Mucosa of stomach (tissue), 1 donor: ENCODE measurements around the gene SYT7.
"Not testable (repeated sequence)": the region's sequence is repeated elsewhere in the genome, so short reads cannot be mapped to it uniquely, and the experiment has no call there.

Experiments
- H3K27me3 ChIP-seq: one replicate; pipeline ENCODE4 v1.7.0; 2013; ENCODE audit warnings: mild to moderate bottlenecking, low read length; ENCODE audit not compliant: control insufficient read depth, insufficient read depth
- H3K36me3 ChIP-seq: one replicate; pipeline ENCODE4 v1.7.0; 2013; ENCODE audit warnings: low read length; ENCODE audit not compliant: control insufficient read depth, insufficient read depth
- H3K4me1 ChIP-seq: one replicate; pipeline ENCODE4 v1.7.0; 2013; ENCODE audit warnings: mild to moderate bottlenecking, low read length; ENCODE audit not compliant: control insufficient read depth, insufficient read depth
- H3K4me3 ChIP-seq: one replicate; pipeline ENCODE4 v1.7.0; 2013; ENCODE audit warnings: low read length
- H3K9ac ChIP-seq: one replicate; pipeline ENCODE4 v1.7.0; 2013; ENCODE audit warnings: mild to moderate bottlenecking, low read length, moderate library complexity
- H3K9me3 ChIP-seq: one replicate; pipeline ENCODE4 v1.7.0; 2013; ENCODE audit warnings: mild to moderate bottlenecking, low read length, moderate library complexity; ENCODE audit not compliant: control insufficient read depth
- donor health status: Pancreatic carcinoma.

The SYT7 gene

GRCh38 chr11:61617515-61617914 is 36.6 kb upstream of the SYT7 start:
- Histone ChIP-seq H3K9me3 (no peaks in the 10 kb centered on the region), H3K4me1 (no peaks in the 10 kb centered on the region), H3K9ac (no peak overlapping the region), H3K36me3 (no peaks in the 10 kb centered on the region), H3K4me3 (no peak overlapping the region), H3K27me3 (no peaks in the 10 kb centered on the region)

DNA sequence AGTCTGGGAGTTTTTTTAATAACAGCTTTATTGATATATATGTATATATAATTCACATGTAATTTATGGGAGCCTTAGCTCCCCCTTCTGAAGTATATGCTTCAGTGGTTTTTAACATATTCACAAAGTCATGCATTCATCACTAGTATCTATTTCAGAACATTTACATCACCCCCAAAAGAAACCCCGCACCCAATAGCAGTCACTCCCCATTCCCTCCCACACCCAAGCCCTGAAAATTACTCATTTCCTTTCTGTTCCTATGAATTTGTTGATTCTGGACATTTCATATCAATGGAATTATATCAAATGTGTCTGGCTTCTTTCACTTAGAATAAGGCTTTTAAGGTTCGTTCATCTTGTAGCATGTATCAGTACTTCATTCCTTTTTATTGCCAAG is 35.6 kb upstream of the SYT7 start:
- Histone ChIP-seq H3K9me3 (no peaks in the 10 kb centered on the region), H3K27me3 (peaks cover under 1% of the 10 kb centered on the region), H3K9ac (no peak overlapping the region), H3K4me3 (no peak overlapping the region), H3K36me3 (no peaks in the 10 kb centered on the region), H3K4me1 (no peaks in the 10 kb centered on the region)

DNA sequence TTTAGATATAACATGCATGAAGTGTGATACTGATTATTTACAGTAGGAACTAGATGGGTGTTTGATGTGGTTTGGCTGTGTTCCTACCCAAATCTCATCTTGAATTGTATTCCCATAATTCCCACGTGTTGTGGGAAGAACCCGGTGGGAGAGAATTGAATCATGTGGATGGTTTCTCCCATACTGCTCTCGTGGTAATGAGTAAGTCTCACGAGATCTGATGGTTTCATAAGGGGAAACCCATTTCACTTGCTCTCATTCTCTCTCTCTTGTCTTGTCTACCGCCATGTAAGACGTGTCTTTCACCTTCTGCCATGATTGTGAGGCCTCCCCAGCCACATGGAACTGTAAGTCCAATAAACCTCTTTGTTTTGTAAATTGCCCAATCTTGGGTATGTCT is 33.9 kb upstream of the SYT7 start:
- not testable (repeated sequence) for H3K4me3 ChIP-seq, H3K9ac ChIP-seq, H3K36me3 ChIP-seq, H3K4me1 ChIP-seq, H3K9me3 ChIP-seq
- peaks cover 17% of the 10 kb centered on the region for H3K27me3 ChIP-seq

GRCh38 chr11:61613870-61614269 is 33.0 kb upstream of the SYT7 start:
- H3K9me3 ChIP-seq = no peaks in the 10 kb centered on the region
- H3K4me1 ChIP-seq = peaks cover 13% of the 10 kb centered on the region
- H3K9ac ChIP-seq = no peak overlapping the region
- H3K36me3 ChIP-seq = no peaks in the 10 kb centered on the region
- H3K27me3 ChIP-seq = peaks cover 24% of the 10 kb centered on the region
- H3K4me3 ChIP-seq = no peak overlapping the region

- Histone ChIP-seq H3K9ac (no peak overlapping the region), H3K9me3 (no peaks in the 10 kb centered on the region), H3K27me3 (peaks cover 28% of the 10 kb centered on the region), H3K4me1 (peaks cover 18% of the 10 kb centered on the region), H3K36me3 (no peaks in the 10 kb centered on the region), H3K4me3 (no peak overlapping the region)
Measured at GRCh38 chr11:61613051-61613450, 32.2 kb upstream of the SYT7 start.

DNA sequence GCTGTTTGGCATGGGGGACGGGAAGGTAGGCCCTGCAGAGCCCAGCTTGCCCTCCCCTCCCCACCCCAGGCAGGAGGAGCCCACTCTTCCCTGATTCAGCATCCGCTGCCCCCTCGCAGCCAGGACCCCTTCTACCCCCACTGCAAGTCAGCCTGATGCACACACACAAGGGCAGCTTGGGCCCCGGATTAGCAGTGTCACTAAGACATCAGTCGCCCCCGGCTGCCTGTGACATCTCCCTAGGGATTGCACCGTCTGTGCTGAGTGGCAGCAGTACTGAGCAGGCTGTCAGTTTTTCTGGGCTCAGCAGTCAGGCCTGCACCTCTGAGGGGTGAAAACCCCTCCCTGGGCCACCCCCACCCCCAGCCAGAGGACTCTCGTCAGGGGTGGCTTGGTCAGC is 30.4 kb upstream of the SYT7 start:
- no peaks in the 10 kb centered on the region for H3K36me3 ChIP-seq
- H3K9ac ChIP-seq = no peak overlapping the region
- H3K4me3 ChIP-seq = no peak overlapping the region
- peaks cover 28% of the 10 kb centered on the region for H3K27me3 ChIP-seq
- H3K4me1 ChIP-seq = peaks cover 18% of the 10 kb centered on the region
- no peaks in the 10 kb centered on the region for H3K9me3 ChIP-seq

DNA sequence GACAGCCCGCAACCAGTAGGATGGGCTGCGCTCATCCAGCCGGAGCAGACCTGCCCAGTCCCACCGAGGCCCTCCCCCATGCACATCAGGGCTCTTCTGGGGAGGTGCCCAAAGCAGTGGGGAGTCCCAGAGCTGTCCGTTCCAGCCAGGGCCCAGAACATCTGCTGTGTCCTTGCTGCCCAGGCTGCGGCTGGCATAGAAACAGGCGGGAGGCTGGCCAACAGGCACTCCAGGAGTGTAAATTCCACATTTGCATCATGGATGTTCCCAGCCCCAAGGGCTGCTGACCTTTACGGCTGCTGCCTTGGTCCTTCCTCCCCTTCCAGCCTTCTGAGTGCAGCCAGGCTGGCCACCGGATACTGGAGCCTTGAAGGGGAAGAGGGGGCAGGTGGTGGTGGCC is 30.0 kb upstream of the SYT7 start:
- H3K4me1 ChIP-seq = peaks cover 18% of the 10 kb centered on the region
- no peak overlapping the region for H3K9ac ChIP-seq
- H3K27me3 ChIP-seq = peaks cover 28% of the 10 kb centered on the region
- H3K36me3 ChIP-seq = no peaks in the 10 kb centered on the region
- H3K4me3 ChIP-seq = no peak overlapping the region
- no peaks in the 10 kb centered on the region for H3K9me3 ChIP-seq

DNA sequence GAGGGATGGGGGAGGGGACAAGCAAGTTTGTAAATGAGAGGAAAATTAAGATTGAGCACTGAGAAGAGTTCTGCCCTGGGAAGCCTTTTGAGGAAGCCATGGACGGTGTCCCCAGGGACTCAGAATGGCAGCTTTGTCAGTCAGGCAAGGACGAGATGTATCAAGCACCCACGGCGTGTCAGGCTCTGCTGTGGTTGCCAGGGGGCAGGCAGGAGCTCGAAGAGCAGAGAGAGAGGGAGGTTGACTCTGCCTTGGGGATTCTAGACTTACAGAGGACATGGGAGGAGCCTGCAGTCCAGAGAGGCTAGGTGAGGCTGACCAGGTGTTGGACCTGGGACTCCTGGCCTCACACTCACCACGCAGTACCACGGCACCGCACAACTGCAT is 29.1 kb upstream of the SYT7 start:
- peaks cover 18% of the 10 kb centered on the region for H3K4me1 ChIP-seq
- H3K36me3 ChIP-seq = no peaks in the 10 kb centered on the region
- peaks cover 28% of the 10 kb centered on the region for H3K27me3 ChIP-seq
- no peaks in the 10 kb centered on the region for H3K9me3 ChIP-seq
- H3K9ac ChIP-seq = no peak overlapping the region
- H3K4me3 ChIP-seq = no peak overlapping the region

DNA sequence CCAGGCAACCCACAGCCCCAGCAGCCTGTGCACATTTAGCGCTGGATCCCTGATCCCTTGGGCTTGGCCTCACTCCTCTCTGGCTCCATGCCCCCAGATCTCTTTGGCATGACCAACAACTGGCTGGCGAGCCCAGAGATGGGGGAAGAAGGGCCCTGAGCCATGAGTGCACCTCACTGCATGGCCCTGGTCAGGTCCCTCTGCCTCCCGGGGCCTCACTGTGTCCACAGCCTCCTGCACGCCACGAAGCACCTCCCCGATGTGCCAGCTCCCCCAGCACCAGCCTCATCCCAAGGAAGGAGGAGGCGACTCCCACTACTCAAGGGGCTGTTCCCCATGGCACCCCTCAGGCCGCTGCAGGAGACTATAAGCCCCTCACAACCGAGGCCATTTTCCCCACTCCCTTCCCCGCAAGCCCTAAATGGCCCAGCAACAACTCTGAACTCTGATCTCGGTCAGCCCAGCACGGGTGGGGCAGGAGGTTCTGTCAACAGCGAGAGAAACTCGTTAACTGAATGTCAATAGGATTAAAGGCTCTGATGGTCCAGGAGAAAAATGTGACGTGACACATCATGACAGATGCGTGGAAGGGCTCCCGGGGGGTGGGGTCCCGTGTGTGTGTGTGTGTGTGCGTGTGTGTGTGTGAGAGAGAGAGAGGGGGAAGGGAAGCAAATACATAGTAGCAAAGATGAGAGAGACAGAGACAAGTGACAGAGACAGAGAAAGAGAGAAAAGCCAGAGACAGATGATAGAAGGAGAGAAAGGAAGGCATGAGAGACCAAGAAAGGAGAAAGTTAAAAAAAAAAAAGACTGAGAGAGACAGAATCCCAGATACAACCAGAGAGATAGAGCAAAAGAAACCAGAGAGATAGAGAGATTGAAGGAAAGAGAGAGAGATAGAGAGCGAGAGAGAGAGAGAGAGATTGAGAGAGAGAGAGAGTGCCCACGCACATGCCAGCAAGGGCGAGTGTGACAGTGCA is 28.4 kb upstream of the SYT7 start:
- Histone ChIP-seq H3K9me3 (no peaks in the 10 kb centered on the region), H3K9ac (no peak overlapping the region), H3K27me3 (peaks cover 28% of the 10 kb centered on the region), H3K36me3 (no peaks in the 10 kb centered on the region), H3K4me3 (no peak overlapping the region), H3K4me1 (peaks cover 18% of the 10 kb centered on the region)

GRCh38 chr11:61607920-61608599 is 27.2 kb upstream of the SYT7 start:
- H3K9me3 ChIP-seq = no peaks in the 10 kb centered on the region
- no peaks in the 10 kb centered on the region for H3K36me3 ChIP-seq
- H3K4me3 ChIP-seq = no peak overlapping the region
- H3K9ac ChIP-seq = no peak overlapping the region
- H3K27me3 ChIP-seq = peaks cover 28% of the 10 kb centered on the region
- H3K4me1 ChIP-seq = peaks cover 18% of the 10 kb centered on the region

- Histone ChIP-seq H3K9ac (no peak overlapping the region), H3K9me3 (no peaks in the 10 kb centered on the region), H3K4me3 (no peak overlapping the region), H3K36me3 (no peaks in the 10 kb centered on the region), H3K4me1 (peaks cover 23% of the 10 kb centered on the region), H3K27me3 (peaks cover 28% of the 10 kb centered on the region)
Measured at GRCh38 chr11:61607426-61607825, 26.6 kb upstream of the SYT7 start.

DNA sequence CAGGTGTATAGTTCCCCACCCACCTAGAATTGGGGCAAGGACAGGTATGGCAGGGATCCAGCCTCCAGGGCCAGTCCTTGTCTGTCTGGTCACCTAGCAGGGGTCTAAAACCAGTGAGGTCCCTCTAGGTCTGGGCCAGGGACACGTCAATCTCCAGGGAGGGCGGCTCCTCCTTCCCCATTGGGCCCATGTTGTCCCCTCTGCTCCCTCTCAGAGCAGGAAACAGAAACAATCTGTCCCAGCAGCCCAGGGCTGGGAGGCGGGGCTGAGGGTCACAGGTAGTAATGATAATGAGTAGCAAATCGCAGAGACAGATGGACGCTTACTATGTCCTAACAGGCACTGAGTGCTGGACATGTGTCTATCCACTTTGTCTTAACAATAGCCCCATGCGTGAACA is 22.8 kb upstream of the SYT7 start:
- Histone ChIP-seq H3K36me3 (no peaks in the 10 kb centered on the region), H3K4me1 (peaks cover 18% of the 10 kb centered on the region), H3K9me3 (no peaks in the 10 kb centered on the region), H3K27me3 (peaks cover 2% of the 10 kb centered on the region), H3K4me3 (no peak overlapping the region), H3K9ac (no peak overlapping the region)
